Colonic mucosa (tissue), 4 donors: Measurements from ENCODE around the gene FTO. TPM values are rescaled to one million over a fixed set of nuclear protein-coding genes. Genes with fewer than 3 reads are reported as not detected.

ENCODE experiments used
- DNase-seq: peaks from one replicate; pipeline ENCODE4 v3.0.0-alpha.2; 2020
- H3K27ac ChIP-seq: fragments of 200-600 bp; one replicate; pipeline ENCODE4 v1.8.0; 2021
- H3K27me3 ChIP-seq: fragments of 200-600 bp; one replicate; pipeline ENCODE4 v1.8.0; 2021
- H3K36me3 ChIP-seq: fragments of 200-600 bp; one replicate; pipeline ENCODE4 v1.8.0; 2021
- H3K4me1 ChIP-seq: fragments of 200-600 bp; one replicate; pipeline ENCODE4 v1.8.0; 2021; ENCODE audit warnings: mild to moderate bottlenecking
- H3K4me3 ChIP-seq: fragments of 200-600 bp; one replicate; pipeline ENCODE4 v1.8.0; 2021
- H3K9ac ChIP-seq, 2 donors: one replicate each; pipeline ENCODE4 v1.7.0; 2013; ENCODE audit warnings: control low read depth in 2 of 2, low read depth in 2 of 2, low read length in 2 of 2
- H3K9me3 ChIP-seq: fragments of 200-600 bp; one replicate; pipeline ENCODE4 v1.8.0; 2021
- CTCF ChIP-seq: fragments of 200-600 bp; IDR thresholded peaks from one replicate; pipeline ENCODE4 v1.8.0; 2022; ENCODE audit warnings: antibody characterized with exemption, mild to moderate bottlenecking
- intact Hi-C: fragments of 100-400 bp; cut with DNase I; formaldehyde crosslinking; loops from one replicate; pipeline ENCODE4 v1.14.1; 2022
- total RNA-seq, 2 donors: library from RNA; stranded (reverse); fragmentation: NEBNext Ultra II Directional in 1 of 2; extraction: Animal tissue kit (Norgen Biotek cat#: 25700) in 1 of 2; gene quantifications; one replicate each; pipeline ENCODE4 v1.2.1, GENCODE V29; 2021
- donor health status: healthy.
- donor health status: DM: no; HTN: no; CAD: no.
- donor health status: DM: no; HTN: no; CAD: no.

FTO gene
- total RNA-seq, 2 donors from 2014 or later = 38.3 to 39.2 TPM

GRCh38 chr16:53708490-53708889 lies 4.5 kb downstream of the FTO start:
- TF ChIP-seq CTCF = no peak
- no peak overlapping the region for H3K9ac ChIP-seq
- no peak for DNase-seq
- H3K27me3 ChIP-seq = no peaks in the 10 kb centered on the region
- no peaks in the 10 kb centered on the region for H3K36me3 ChIP-seq
- no peak overlapping the region for H3K27ac ChIP-seq
- H3K9me3 ChIP-seq = no peaks in the 10 kb centered on the region
- H3K4me3 ChIP-seq = no peak overlapping the region
- intact Hi-C loops = no loop called here
- H3K4me1 ChIP-seq = peaks cover 9% of the 10 kb centered on the region

GRCh38 chr16:53711390-53711789 lies 7.4 kb downstream of the FTO start:
- TF ChIP-seq CTCF = no peak
- Histone ChIP-seq H3K36me3 (no peaks in the 10 kb centered on the region), H3K4me3 (no peak overlapping the region), H3K27me3 (no peaks in the 10 kb centered on the region), H3K4me1 (peaks cover 4% of the 10 kb centered on the region), H3K9me3 (no peaks in the 10 kb centered on the region), H3K9ac (no peak overlapping the region), H3K27ac (no peak overlapping the region)
- intact Hi-C loops = no loop called here
- no peak for DNase-seq

- intact Hi-C loops = no loop called here
- DNase-seq = no peak
- no peak for TF ChIP-seq CTCF
- no peaks in the 10 kb centered on the region for H3K27me3 ChIP-seq
- H3K4me3 ChIP-seq = no peak overlapping the region
- H3K4me1 ChIP-seq = peaks cover 4% of the 10 kb centered on the region
- no peak overlapping the region for H3K27ac ChIP-seq
- H3K9me3 ChIP-seq = no peaks in the 10 kb centered on the region
- no peaks in the 10 kb centered on the region for H3K36me3 ChIP-seq
- no peak overlapping the region for H3K9ac ChIP-seq
Observed at GRCh38 chr16:53712065-53712464, 8.1 kb downstream of the FTO start.

- H3K9ac ChIP-seq = no peak overlapping the region
- no peak for TF ChIP-seq CTCF
Observed at GRCh38 chr16:53713403-53714204, 9.6 kb downstream of the FTO start.

GRCh38 chr16:53714205-53715022 lies 10.5 kb downstream of the FTO start:
- H3K27ac ChIP-seq = no peak overlapping the region

More at GRCh38 chr16:53713403-53714204, 9.6 kb downstream of the FTO start:
- H3K4me1 ChIP-seq = peaks cover 4% of the 10 kb centered on the region
- intact Hi-C loops = no loop called here
- no peaks in the 10 kb centered on the region for H3K36me3 ChIP-seq
- no peak overlapping the region for H3K27ac ChIP-seq
- DNase-seq = no peak
- no peaks in the 10 kb centered on the region for H3K27me3 ChIP-seq
- H3K9me3 ChIP-seq = no peaks in the 10 kb centered on the region
- H3K4me3 ChIP-seq = no peak overlapping the region

More at GRCh38 chr16:53714205-53715022, 10.5 kb downstream of the FTO start:
- no peak overlapping the region for H3K9ac ChIP-seq
- H3K27me3 ChIP-seq = no peaks in the 10 kb centered on the region
- no peak for DNase-seq
- intact Hi-C loops = no loop called here
- TF ChIP-seq CTCF = no peak
- no peaks in the 10 kb centered on the region for H3K36me3 ChIP-seq
- H3K4me1 ChIP-seq = peaks cover 4% of the 10 kb centered on the region
- no peak overlapping the region for H3K4me3 ChIP-seq
- no peaks in the 10 kb centered on the region for H3K9me3 ChIP-seq
